Uterus (tissue), 4 donors: ENCODE measurements around the gene NTN4. TPM values are rescaled to one million over a fixed set of nuclear protein-coding genes. Genes with fewer than 3 reads are reported as not detected.
A peak's percentile ranks its signal among the peaks of the same experiment; 100 is the strongest.
"Not testable (repeated sequence)": the region's sequence is repeated elsewhere in the genome, so short reads cannot be mapped to it uniquely, and the experiment has no call there.

Experiments
- DNase-seq, 2 donors: peaks; one replicate each; pipeline ENCODE4 v3.0.0-alpha.2; 2019 to 2020
- H3K27ac ChIP-seq, 2 donors: fragments of 200-600 bp; sonication (generic); 1 replicate in 1 of 2; 2 replicates in 1 of 2; pipeline ENCODE4 v1.5.1; 2016 to 2018
- H3K27me3 ChIP-seq, 2 donors: fragments of 200-600 bp; sonication (generic); one replicate each; pipeline ENCODE4 v1.5.1; 2018 to 2019; ENCODE audit warnings: control low read depth in 1 of 2
- H3K36me3 ChIP-seq, 2 donors: fragments of 200-600 bp; sonication (generic); one replicate each; pipeline ENCODE4 v1.5.1; 2019; ENCODE audit warnings: control low read depth in 1 of 2
- H3K4me1 ChIP-seq, 2 donors: fragments of 200-600 bp; sonication (generic); one replicate each; pipeline ENCODE4 v1.5.1; 2018 to 2019; ENCODE audit warnings: control low read depth in 1 of 2
- H3K4me3 ChIP-seq, 2 donors: fragments of 200-600 bp; sonication (generic); 1 replicate in 1 of 2; 2 replicates in 1 of 2; pipeline ENCODE4 v1.5.1; 2018 to 2019; ENCODE audit warnings: mild to moderate bottlenecking in 1 of 2
- H3K9me3 ChIP-seq, 2 donors: fragments of 200-600 bp; sonication (generic); one replicate each; pipeline ENCODE4 v1.5.1; 2019; ENCODE audit warnings: control low read depth in 1 of 2
- POLR2A ChIP-seq, 2 donors: fragments of 450-650 bp; IDR thresholded peaks; one replicate each; pipeline ENCODE4 v1.6.1; 2016; ENCODE audit warnings: antibody characterized with exemption in 2 of 2, mild to moderate bottlenecking in 1 of 2, moderate library complexity in 1 of 2
- intact Hi-C: fragments of 100-400 bp; cut with DNase I; formaldehyde crosslinking; loops from one replicate; pipeline ENCODE4 v1.15.1; 2023; ENCODE audit warnings: low total_unique reads
- total RNA-seq, 4 donors: library from RNA; depleted of rRNA in 3 of 4; stranded (reverse); fragments of >200 nt in 3 of 4; gene quantifications; one replicate each; pipeline versions ENCODE4 v1.1.0 to v1.2.4, GENCODE V29; 2014 to 2023
- TF ChIP-seq, protein P1 (sequence below), 4 experiments: fragments of 200-600 bp in 2 of 4; fragments of 450-650 bp in 2 of 4; sonication (generic) in 2 of 4; IDR thresholded peaks; one replicate each; pipeline ENCODE4 v1.5.1; 2016 to 2019; ENCODE audit warnings: antibody characterized with exemption in 4 of 4, mild to moderate bottlenecking in 2 of 4, moderate library complexity in 1 of 4
- donor health status: DM: yes; HTN: yes; CAD: no.

Gene NTN4
- total RNA-seq, 4 donors from 2014 or later = 16.6 to 86.8 (median 28.2) TPM

GRCh38 chr12:95624589-95624988 is 166.0 kb downstream of the NTN4 start:
- Histone ChIP-seq H3K27ac (peak overlapping the region in 1 of 2 donors; percentile 37), H3K4me3 (no peak overlapping the region), H3K36me3 (no peaks in the 10 kb centered on the region), H3K9me3 (no peaks in the 10 kb centered on the region), H3K4me1 (no peaks in the 10 kb centered on the region), H3K27me3 (no peaks in the 10 kb centered on the region)
- intact Hi-C loops = no loop called here
- no peak for DNase-seq
- no peak for TF ChIP-seq POLR2A (IDR thresholded peaks at IDR 0.05)
- TF ChIP-seq, protein P1, sequence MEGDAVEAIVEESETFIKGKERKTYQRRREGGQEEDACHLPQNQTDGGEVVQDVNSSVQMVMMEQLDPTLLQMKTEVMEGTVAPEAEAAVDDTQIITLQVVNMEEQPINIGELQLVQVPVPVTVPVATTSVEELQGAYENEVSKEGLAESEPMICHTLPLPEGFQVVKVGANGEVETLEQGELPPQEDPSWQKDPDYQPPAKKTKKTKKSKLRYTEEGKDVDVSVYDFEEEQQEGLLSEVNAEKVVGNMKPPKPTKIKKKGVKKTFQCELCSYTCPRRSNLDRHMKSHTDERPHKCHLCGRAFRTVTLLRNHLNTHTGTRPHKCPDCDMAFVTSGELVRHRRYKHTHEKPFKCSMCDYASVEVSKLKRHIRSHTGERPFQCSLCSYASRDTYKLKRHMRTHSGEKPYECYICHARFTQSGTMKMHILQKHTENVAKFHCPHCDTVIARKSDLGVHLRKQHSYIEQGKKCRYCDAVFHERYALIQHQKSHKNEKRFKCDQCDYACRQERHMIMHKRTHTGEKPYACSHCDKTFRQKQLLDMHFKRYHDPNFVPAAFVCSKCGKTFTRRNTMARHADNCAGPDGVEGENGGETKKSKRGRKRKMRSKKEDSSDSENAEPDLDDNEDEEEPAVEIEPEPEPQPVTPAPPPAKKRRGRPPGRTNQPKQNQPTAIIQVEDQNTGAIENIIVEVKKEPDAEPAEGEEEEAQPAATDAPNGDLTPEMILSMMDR (IDR thresholded peaks at IDR 0.05) = no peak

GRCh38 chr12:95623554-95624170 is 166.9 kb downstream of the NTN4 start:
- H3K36me3 ChIP-seq = no peaks in the 10 kb centered on the region
- no peak overlapping the region for H3K4me3 ChIP-seq
- no peaks in the 10 kb centered on the region for H3K4me1 ChIP-seq
- TF ChIP-seq POLR2A (IDR thresholded peaks at IDR 0.05) = no peak
- TF ChIP-seq, protein P1 (IDR thresholded peaks at IDR 0.05) = peak in 3 of 4 experiments; percentile 21 to 45 (median 38)
- H3K27me3 ChIP-seq = no peaks in the 10 kb centered on the region
- peak overlapping the region in 1 of 2 donors; percentile 37 for H3K27ac ChIP-seq
- H3K9me3 ChIP-seq = no peaks in the 10 kb centered on the region
- peak in 1 of 2 donors; percentile 20 for DNase-seq
- intact Hi-C loops = no loop called here

DNA sequence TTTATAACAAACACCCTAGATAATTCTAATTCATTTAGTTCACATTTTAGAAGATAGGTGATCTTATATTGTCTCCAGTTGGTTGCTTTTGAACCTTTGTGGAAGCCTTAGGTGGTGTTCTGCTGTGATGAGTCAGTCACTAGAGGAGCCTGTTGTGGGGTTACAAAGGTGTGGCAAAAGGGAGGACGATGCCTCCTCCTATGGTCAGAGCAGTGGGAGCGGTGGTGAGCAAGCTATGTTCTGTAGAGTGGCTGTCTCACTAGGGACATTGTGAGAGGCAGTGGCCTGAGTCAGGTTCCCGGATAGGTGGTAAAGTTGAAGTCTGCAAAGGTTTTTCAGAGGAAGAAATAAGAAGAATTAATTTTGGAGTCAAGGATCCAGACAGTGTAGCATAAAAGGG is 167.7 kb downstream of the NTN4 start:
- H3K36me3 ChIP-seq = no peaks in the 10 kb centered on the region

GRCh38 chr12:95621725-95622124 is 168.8 kb downstream of the NTN4 start:
- Histone ChIP-seq H3K9me3 (no peaks in the 10 kb centered on the region), H3K27me3 (no peaks in the 10 kb centered on the region), H3K4me1 (no peaks in the 10 kb centered on the region), H3K27ac (no peak overlapping the region), H3K4me3 (no peak overlapping the region), H3K36me3 (no peaks in the 10 kb centered on the region)
- intact Hi-C loops = no loop called here
- TF ChIP-seq, protein P1 (IDR thresholded peaks at IDR 0.05) = no peak
- TF ChIP-seq POLR2A (IDR thresholded peaks at IDR 0.05) = no peak
- no peak for DNase-seq

More for the DNA sequence above, 167.7 kb downstream of the NTN4 start:
- Histone ChIP-seq H3K4me3 (no peak overlapping the region), H3K27me3 (no peaks in the 10 kb centered on the region), H3K9me3 (no peaks in the 10 kb centered on the region), H3K4me1 (no peaks in the 10 kb centered on the region), H3K27ac (no peak overlapping the region)
- no peak for DNase-seq
- TF ChIP-seq POLR2A (IDR thresholded peaks at IDR 0.05) = no peak
- TF ChIP-seq, protein P1 (IDR thresholded peaks at IDR 0.05) = no peak
- intact Hi-C loops = no loop called here

GRCh38 chr12:95620171-95620570 is 170.4 kb downstream of the NTN4 start:
- no peak overlapping the region for H3K27ac ChIP-seq
- no peaks in the 10 kb centered on the region for H3K9me3 ChIP-seq
- intact Hi-C loops = no loop called here
- no peak overlapping the region for H3K4me3 ChIP-seq
- TF ChIP-seq POLR2A (IDR thresholded peaks at IDR 0.05) = no peak
- TF ChIP-seq, protein P1 (IDR thresholded peaks at IDR 0.05) = no peak
- no peaks in the 10 kb centered on the region for H3K27me3 ChIP-seq
- H3K4me1 ChIP-seq = no peaks in the 10 kb centered on the region
- no peak for DNase-seq
- H3K36me3 ChIP-seq = no peaks in the 10 kb centered on the region

GRCh38 chr12:95616470-95616869 is 174.1 kb downstream of the NTN4 start:
- H3K4me1 ChIP-seq, intact Hi-C loops, H3K36me3 ChIP-seq, DNase-seq, H3K27ac ChIP-seq, H3K4me3 ChIP-seq, H3K27me3 ChIP-seq, H3K9me3 ChIP-seq: not testable (repeated sequence)
